Measurements from ENCODE around the gene ABHD16B. TPM values are rescaled to one million over a fixed set of nuclear protein-coding genes. Genes with fewer than 3 reads are reported as not detected.
"Not testable (repeated sequence)": the region's sequence is repeated elsewhere in the genome, so short reads cannot be mapped to it uniquely, and the experiment has no call there.

ABHD16B gene
- total RNA-seq, 1 donor from 2014 or later: not detected

DNA sequence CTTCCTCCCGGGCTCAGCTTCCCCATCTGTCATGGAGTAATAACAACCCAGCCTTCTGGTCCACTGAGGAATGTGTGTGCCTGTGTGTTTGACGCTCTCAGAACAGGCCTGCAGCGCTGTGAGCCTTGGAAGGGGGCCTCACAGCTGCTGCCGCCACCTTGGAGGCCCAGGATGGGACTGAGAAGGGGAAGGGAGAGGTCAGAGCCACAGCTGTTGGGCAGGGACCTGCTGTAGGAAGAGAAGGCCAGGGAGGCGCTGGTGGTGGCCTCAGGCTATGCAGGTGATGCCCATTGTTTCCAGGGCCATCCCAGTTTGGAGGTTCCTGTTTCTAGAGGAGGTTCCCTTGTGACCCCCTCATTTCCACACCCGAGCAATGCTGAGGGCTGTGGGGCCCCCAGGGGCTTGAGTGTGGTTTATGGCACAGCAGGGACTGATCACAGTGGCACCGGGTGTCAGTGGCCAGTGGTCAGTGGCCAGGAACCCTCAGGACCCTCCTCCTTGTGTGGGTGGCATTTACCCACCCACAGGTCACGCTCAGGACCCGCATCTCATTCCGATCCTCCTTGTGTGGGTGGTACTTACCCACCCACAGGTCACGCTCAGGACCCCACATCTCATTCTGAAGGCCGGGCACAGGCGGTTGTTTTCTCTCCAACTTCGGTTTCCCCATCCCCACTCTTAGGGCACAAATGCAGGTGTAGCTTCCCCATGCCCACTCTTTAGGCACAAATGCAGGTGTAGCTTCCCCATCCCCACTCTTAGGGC, 17.8 kb downstream of the ABHD16B start:
- no peak for DNase-seq (ENCODE audit: low spot score)

- DNase-seq (ENCODE audit: low spot score): not testable (repeated sequence)
These were observed 19.6 kb downstream of the ABHD16B start for GRCh38 chr20:63880901-63881300.

DNA sequence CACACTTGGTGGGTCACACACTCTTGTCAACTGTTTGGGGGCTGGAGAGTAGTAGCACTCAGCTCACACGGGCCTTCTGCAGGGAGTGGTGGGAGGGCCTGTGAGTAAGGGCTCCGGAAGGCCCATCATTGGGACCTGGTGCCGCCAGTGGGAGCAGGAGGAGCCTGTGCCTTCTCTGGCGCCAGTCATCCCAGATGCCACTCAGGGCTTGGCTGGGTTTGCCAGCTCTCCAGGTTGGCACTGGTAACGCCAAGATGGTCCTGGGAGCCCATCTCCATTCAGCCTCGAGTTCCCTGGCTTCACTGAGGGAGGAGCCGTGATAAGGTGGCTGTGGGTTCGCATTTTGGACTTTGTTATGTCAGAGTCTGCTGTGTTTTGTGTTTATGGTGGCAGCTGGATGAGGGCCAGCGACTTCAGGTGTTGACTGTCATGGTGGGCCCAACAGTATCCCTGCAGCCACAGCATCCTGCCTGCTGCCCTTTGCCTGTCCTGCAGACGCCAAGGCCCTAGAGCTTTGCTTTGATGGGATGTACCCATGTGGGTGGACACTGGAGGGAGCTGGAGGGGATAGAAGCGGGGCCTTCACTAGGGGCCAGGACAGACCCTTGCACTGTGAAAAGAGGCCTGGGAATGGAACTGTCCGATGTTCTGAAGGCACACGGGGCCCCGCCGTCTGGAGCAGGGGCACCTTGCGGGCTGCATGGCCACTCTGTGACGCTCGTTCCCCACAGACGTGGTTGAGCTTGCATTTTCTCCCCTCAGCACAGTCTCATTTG, 20.3 kb downstream of the ABHD16B start:
- no peak for DNase-seq (ENCODE audit: low spot score)

GRCh38 chr20:63882257-63883200, 21.2 kb downstream of the ABHD16B start:
- no peak for DNase-seq (ENCODE audit: low spot score)

- no peak for DNase-seq (ENCODE audit: low spot score)
These were observed 21.9 kb downstream of the ABHD16B start for GRCh38 chr20:63883201-63883593.

GRCh38 chr20:63884506-63885263, 23.4 kb downstream of the ABHD16B start:
- no peak for DNase-seq (ENCODE audit: low spot score)

- no peak for DNase-seq (ENCODE audit: low spot score)
These were observed 24.2 kb downstream of the ABHD16B start for GRCh38 chr20:63885264-63886053.

DNA sequence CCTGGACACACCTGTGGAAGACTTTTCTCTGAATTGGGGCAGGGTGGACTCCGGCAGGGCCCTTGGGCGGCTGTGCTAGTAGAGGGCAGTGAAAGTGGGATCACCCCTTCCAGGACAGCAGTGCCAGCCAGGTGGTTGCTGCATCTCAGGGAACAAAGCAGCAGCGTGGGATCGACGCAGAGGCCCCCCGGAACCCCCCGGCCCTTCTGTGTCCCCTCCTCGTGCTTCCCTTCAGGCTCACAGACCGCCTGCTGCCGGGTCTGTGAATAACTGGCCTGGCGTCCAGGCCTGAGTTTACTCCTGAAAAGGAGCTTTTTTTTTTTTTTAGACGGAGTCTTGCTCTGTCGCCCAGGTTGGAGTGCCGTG, 24.7 kb downstream of the ABHD16B start:
- no peak for DNase-seq (ENCODE audit: low spot score)

GRCh38 chr20:63886921-63887320, 25.6 kb downstream of the ABHD16B start:
- DNase-seq (ENCODE audit: low spot score): no peak

- DNase-seq (ENCODE audit: low spot score): no peak
These were observed 28.2 kb downstream of the ABHD16B start for GRCh38 chr20:63889241-63890200.

DNA sequence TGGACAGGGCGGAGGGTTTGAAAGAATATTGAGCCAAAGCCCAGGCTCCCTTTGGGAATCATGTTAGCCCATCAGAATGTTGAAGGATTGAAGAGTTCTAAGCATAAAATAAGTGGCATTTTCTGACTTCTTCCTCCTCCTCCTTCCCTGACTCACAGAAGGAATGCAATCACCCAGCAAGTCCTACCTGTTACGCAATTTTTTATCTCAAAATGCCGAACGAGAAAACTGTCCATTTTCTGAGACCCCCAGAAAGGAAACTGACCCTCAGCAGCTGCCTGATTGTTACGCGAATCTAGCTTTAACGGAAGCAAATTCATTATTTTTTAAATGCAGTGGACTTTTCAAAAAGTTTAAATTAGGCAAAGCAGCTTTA, 28.9 kb downstream of the ABHD16B start:
- no peak for DNase-seq (ENCODE audit: low spot score)

DNA sequence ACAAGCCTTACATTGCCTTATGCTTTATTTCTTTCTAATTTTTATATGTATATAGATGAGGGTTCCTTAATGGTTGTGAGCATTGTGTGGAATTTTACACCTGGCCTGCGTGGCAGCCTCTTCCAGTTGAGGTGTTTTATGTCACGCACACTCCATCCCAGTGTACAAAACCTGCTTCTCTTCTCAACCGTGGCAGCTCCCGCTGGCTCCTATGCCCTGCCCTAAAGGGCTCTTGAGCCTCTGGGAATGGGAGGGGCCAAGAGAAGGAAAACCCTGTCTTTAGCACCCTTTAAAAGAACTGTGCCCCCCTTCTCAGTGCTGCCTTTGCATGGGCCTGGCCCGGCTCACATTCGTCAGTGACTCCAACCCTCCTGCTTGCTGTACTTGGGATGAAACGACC, 29.3 kb downstream of the ABHD16B start:
- DNase-seq (ENCODE audit: low spot score): no peak

DNA sequence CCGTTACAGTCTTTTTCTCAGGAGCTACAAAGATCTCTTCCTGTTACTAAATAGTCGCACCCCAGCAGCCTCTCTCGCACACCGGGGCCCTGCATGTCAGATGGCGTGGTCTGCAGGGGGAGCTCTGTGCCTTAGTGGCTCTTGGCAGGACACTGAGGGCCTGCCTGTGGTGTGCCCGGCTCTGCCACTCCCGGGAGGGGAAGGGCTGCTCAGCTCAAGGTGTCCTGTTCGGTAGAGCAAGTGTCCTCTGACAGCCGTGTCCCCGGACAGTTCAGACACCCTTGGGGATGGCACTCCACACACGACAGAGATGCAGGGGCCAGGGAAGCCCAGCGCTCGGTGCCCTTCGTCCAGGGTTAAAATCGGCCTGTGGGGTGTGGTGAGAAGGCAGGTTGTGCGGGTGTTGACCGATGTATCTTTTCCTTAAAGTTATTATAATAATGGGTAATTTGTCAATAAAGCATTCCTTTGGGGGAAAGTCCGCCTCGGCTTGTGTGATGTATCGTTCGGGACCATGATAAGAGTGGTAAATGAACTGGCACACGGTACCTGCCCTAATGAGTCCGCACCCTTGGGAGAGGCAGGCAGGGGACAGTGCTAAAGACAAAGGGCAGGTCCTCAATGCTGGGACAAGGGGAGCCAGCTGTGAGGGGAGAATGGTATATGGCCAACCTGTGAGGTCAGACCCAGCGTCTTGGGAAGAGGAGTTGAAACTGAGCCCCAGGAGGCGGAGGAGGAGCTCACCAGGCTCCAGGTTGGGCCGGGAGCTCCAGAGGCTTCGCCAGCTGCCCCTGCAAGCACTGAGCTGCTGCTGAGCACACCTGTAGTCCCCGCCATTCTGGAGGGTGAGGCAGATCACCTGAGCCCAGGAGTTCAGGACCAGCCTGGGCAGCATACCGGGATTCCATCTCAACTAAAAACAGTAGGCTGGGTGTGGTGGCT, 30.0 kb downstream of the ABHD16B start:
- DNase-seq (ENCODE audit: low spot score): no peak

- DNase-seq (ENCODE audit: low spot score): no peak
These were observed 31.1 kb downstream of the ABHD16B start for GRCh38 chr20:63892402-63892801.

- no peak for DNase-seq (ENCODE audit: low spot score)
These were observed 32.7 kb downstream of the ABHD16B start for GRCh38 chr20:63893999-63894357.

DNA sequence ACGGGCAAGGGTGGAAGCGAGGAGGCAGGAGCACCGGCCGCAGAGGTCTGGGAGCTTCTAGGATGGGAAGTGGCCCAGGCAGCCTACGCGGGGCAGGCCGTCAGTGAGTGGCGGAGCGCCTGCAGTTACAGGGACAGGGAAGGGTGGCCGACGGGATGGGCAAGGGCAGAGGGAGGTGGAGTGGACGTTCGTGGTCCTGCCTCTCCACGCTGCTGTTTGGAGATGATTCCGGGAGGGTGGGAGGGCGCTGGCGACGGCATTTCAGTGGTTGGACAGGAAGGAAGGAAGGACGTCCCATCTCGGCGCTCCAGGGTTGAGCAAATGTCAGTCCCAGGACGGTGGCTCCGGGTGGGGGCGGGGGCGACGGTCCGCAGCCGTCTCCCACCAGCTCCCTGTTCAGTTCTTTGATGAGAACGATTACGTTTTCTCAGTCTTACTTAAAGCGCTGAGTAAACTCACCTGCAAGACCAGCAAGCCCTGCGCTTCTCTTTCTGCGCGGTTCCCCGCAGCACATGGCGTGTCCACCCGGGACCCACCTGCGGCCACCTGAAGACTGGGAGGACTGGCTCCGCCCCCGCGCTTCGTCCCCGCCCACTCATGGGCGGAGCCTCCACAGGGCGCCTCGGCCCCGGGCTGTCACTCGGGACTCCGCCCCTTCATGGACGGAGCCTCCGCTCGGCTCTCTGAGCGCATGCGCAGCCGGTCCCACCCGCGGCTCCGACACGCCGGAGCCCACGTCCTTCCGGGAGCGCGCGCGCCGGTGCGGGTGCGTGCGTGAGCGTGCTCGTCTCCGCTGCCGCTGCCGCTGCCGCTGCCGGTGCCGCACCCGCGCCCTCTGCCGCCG, 33.3 kb downstream of the ABHD16B start, which contains the start of gene DNAJC5:
TSS of gene DNAJC5 (plus strand) at position 769 of the 844 bp plus-strand sequence. CDS start 33,220 bp downstream, outside the sequence.
- DNase-seq (ENCODE audit: low spot score): peak; percentile 95
